HG03442 (cell line): ENCODE measurements around the gene TMEM108.

Source experiments
- ATAC-seq: cut with Tn5 transposase; IDR thresholded peaks from one replicate; pipeline ENCODE4 v1.9.1; 2021; ENCODE audit warnings: mild to moderate bottlenecking, moderate library complexity; ENCODE audit not compliant: unreplicated experiment

Gene TMEM108

GRCh38 chr3:133270631-133271030, 232.4 kb downstream of the TMEM108 start:
- ATAC-seq: no peak

DNA sequence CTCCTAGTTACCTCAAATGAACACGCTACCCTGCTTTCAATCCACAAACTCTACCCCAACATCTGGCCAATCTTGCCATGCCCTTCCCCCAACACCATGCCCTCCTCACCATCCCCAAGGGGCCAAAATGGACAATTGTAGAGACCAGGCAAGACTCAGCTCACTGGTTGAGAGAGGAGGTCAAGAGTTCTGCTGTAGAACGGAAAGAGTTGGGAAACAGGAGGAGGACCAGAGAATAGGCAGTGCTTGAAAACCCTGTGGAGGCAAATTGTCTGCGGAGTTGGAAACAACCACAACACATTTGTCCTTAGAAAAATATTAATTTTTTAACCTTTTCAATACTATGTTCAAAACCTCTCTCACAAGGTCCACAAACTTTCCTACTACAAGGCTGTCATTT, 232.9 kb downstream of the TMEM108 start:
- ATAC-seq: no peak

DNA sequence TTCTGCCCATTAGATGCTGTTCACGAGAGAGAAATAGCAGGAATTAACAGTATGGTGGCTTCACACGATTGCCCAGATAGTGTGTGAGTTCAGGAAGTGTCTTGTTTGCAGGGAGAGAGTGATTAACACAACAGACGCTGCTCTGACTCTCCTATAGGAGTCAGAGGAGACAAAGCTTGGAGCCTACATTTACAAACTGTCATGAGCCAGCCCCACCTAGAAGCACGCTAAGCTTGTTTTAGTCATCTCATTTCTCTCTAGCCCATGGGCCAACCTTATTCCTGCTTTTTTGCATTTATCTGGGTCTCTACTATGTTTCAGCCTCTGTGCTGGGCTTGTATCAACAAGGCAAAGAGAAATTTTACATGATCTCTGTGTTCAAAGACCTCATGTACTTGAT, 233.3 kb downstream of the TMEM108 start:
- ATAC-seq: no peak

DNA sequence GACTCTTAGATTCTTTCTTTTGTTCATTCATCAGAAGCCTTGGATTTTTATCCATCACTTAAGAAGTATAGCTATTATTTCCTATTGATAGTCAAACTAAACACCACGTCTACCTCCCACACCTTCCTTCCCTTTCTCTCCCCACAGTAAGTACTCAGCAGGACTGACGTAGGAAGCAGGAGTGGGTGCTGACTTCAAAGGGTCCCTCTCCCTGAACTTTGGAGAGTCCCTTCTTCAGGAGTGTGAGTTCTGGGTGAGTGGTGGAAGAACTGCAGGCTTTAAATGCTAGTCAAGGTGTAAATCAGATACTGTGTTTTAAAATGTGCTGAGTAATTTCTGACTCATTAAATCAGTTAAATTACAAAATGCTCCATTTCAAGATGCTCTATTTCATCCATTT, 235.2 kb downstream of the TMEM108 start:
- ATAC-seq: no peak

DNA sequence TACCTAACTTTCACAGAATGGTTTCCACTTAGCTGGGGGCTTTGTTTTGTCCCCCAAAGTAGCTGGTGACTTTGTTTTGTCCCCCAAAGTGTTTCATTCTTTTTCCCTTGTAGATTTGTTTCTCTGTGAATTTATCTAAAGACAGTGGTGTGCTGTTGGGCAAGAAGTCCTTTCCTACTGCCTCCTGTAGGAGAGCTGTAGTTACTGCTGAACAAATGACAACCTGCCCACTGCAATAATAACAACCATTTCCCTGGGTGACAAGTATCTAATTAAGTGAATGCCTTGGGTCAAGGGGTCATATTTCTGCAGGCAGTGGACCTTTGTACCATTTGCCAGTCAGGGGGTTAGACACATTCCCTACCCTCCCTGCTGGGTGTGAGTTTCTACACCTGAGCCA, 236.3 kb downstream of the TMEM108 start:
- no peak for ATAC-seq

GRCh38 chr3:133276594-133276993, 238.4 kb downstream of the TMEM108 start:
- peak; percentile 56 for ATAC-seq

DNA sequence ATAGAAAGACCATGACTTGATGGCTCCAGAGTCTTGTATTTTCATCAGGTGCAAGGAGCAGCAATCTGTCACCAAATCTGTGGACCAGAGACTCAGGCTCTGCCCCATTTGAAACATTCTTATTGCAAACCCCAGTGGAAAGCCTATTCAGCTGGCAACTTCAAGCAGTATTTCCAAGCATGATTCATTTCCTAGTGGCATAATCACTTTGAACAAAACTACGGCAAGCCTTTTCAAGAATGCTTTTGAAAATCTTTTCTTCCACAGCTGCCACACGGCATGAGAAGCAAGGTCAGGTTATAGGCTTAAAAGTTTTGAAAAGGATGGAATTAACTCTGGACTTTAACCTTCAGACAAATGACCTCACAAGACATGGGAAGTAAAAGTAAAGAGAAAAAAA, 239.6 kb downstream of the TMEM108 start:
- ATAC-seq: no peak

DNA sequence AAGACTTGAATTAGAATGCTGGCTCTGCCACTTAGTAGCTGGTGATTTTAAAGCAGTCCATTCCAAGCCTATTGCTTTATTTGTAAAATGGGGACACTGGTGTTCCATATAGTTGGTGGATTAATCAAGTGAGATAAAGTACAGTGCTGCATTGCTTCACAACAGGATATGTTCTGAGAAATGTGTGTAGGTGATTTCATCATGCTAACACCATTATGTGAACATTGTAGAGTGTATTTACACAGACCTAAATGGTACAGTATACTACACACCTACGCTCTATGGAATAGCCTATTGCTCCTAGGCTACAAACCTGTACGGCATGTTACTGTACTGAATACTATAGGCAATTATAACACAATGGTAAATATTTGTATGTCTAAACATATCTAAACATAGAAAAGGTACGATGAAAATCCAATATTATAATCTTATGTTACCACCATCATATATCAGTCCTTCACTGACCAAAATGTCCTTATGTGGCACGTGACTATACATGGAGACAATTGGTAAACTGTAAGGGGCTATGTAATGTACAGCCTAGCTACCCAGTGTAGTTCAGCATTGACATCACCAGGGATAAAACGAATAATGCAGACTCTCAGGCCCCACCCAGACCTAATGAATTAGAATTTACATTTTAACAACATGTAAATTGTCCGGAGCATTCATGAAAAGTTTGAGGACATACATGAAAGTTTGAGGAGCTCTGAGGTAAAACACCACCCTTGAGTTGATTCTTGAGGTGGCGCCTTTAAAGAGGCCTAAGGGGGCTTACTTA, 240.3 kb downstream of the TMEM108 start:
- no peak for ATAC-seq

DNA sequence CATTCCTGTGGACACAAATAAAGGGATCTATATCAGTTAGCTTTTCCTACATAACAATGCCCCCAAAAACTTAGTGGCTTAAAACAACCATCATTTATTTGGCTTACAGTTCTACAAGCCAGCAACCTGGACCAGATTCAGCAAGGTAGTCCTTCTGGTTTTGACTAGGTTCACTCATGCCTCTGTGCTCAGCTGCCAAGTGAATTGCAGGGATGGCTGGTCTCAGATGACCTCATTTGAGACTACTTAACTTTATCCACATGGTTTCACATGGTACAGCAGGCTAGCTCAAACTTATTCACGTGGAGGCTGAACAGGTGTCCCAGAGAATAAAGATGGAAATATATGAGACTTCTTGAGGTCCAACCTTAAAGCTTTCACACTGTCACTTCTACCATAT, 242.4 kb downstream of the TMEM108 start:
- no peak for ATAC-seq

DNA sequence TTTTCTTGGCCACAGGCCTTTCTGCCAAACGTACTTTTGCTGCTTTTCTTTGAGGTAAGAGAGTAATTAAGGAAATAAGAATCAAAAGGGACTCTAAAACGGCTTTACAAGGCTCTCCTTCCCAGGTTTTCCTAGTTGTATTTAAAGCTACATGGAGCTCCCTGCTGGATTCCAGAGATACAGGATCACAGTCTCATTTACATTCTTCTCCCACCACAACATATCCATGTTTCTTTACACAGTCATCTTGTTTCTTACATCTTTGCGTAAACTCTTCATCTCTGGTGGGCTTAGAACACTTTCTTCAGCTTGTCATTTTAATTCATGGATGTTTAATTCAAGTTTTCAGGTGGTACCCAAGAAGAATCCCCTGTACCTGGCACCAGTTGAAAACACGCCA, 244.0 kb downstream of the TMEM108 start:
- no peak for ATAC-seq

- no peak for ATAC-seq
These were observed 246.0 kb downstream of the TMEM108 start for GRCh38 chr3:133283958-133284807.

DNA sequence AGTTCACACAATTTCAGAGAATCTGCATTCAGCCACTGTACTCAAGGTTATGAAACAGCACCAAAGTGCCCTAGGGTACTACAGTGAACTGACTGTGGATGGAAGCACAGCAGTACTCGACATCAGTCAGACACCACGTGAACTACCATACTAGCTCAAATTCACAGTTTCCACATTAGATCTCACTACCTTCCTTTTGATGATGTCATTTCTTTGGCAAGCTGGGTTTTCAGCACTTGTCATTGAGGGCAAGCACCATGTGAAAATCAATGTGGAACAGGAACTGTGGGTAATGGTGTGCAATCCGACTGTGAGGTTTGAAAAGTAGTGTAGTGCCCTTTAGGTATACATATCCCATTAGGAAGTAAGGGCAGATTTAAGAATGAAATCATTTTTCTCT, 251.1 kb downstream of the TMEM108 start:
- ATAC-seq: no peak

DNA sequence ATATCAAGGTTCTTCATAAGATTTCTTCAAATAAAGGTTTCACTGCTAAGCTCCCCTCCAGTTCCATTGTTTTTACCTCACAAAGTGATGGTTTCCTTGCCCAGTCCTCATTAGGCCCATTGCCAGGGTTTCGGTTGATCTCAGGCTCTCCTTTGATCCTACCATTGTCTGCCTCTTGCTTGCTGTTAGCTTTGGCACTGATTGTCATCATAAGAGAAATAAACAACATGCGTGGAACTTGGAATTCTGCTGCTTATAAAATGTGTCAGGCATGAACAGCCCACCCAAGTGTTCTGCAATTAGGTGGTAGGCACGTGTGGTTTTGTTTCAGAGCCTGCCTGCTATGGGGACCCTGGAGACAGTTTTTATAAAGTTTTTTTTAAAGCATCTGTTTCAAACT, 254.1 kb downstream of the TMEM108 start:
- ATAC-seq: no peak

- no peak for ATAC-seq
These were observed 255.4 kb downstream of the TMEM108 start for GRCh38 chr3:133293397-133294110.

GRCh38 chr3:133294253-133294652, 256.1 kb downstream of the TMEM108 start:
- no peak for ATAC-seq

- peak; percentile 94 for ATAC-seq
These were observed 257.2 kb downstream of the TMEM108 start for GRCh38 chr3:133295199-133295901.

GRCh38 chr3:133295944-133296917, 258.0 kb downstream of the TMEM108 start:
- no peak for ATAC-seq

DNA sequence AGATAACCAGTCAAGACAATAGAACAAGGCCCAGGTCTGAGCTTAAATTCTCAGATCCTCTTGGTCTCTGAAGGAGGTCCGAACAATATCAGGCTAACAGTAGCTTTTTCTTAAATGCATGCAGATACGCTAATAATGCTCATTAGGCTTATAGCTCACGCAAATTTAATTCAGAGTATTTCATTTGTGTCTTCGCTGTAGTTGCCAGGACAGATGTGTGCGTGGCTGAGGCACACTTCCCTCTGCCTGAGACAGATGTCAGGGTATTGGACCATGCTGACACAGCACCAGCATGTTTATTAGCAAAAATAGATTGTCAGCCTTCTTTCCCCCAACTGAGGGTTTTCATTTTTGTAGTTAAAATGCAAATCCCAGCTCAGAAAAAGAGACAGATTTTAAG, 258.8 kb downstream of the TMEM108 start:
- no peak for ATAC-seq

GRCh38 chr3:133300102-133300501, 261.9 kb downstream of the TMEM108 start:
- no peak for ATAC-seq

- no peak for ATAC-seq
These were observed 263.0 kb downstream of the TMEM108 start for GRCh38 chr3:133301194-133301593.
